Measurements from ENCODE around the gene SPTLC3.

SPTLC3 gene

DNA sequence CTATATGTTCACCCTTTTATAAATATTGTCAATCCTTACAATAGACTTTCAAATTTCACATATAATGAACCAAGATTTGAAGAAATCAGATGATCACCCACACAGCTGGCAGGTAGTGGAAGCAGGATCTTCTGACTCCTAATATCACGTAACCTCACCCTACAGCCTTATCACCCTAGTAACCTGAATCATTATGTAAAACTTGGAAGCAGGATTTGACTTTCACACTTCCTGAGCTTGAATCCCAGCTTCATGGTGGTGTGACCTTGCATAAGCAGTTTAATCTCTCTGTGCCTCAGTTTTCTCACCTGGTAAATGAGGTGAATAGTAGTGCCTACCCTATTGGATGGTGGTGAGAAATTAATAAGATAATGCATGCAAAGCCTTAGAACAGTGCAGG, 16.4 kb downstream of the SPTLC3 start:
- no peaks in the 10 kb centered on the region for H3K9me3 ChIP-seq
- H3K4me1 ChIP-seq (ENCODE audit: control insufficient read depth in 1 of 2, insufficient read depth in 1 of 2, low read depth in 1 of 2, low read length in 1 of 2) = no peaks in the 10 kb centered on the region
- TF ChIP-seq CTCF (IDR thresholded peaks at IDR 0.05) = no peak

DNA sequence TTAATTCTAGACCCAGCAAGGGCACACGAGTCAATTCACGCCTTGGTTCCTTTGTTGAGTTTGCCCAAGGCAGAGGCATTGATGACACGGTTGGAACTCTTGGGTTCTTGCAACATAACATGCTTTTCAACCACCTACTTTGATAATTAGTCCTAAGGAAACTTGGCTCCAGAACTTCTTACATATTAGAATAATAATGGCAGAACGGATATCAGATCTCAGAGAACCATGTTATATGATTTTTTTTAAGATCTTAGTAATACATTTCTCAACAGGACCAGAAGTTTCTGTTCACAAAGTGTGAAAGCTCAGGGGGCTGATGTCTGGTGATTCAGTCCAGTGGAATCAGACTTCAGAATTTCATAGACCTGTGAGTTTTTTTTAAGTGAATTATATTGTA, 19.2 kb downstream of the SPTLC3 start:
- H3K9me3 ChIP-seq = no peaks in the 10 kb centered on the region
- no peak for TF ChIP-seq CTCF (IDR thresholded peaks at IDR 0.05)
- H3K4me1 ChIP-seq (ENCODE audit: control insufficient read depth in 1 of 2, insufficient read depth in 1 of 2, low read depth in 1 of 2, low read length in 1 of 2) = no peaks in the 10 kb centered on the region
- no peak overlapping the region for H3K4me3 ChIP-seq (ENCODE audit: low read depth in 1 of 2, low read length in 1 of 2)
- no peak overlapping the region for H3K27ac ChIP-seq
- no peaks in the 10 kb centered on the region for H3K27me3 ChIP-seq
- H3K36me3 ChIP-seq = no peaks in the 10 kb centered on the region

More for the DNA sequence above, 16.4 kb downstream of the SPTLC3 start:
- H3K36me3 ChIP-seq = no peaks in the 10 kb centered on the region
- H3K27ac ChIP-seq = no peak overlapping the region
- H3K27me3 ChIP-seq = no peaks in the 10 kb centered on the region
- H3K4me3 ChIP-seq (ENCODE audit: low read depth in 1 of 2, low read length in 1 of 2) = no peak overlapping the region

GRCh38 chr20:13028673-13029072, 19.9 kb downstream of the SPTLC3 start:
- H3K4me1 ChIP-seq (ENCODE audit: control insufficient read depth in 1 of 2, insufficient read depth in 1 of 2, low read depth in 1 of 2, low read length in 1 of 2) = no peaks in the 10 kb centered on the region

DNA sequence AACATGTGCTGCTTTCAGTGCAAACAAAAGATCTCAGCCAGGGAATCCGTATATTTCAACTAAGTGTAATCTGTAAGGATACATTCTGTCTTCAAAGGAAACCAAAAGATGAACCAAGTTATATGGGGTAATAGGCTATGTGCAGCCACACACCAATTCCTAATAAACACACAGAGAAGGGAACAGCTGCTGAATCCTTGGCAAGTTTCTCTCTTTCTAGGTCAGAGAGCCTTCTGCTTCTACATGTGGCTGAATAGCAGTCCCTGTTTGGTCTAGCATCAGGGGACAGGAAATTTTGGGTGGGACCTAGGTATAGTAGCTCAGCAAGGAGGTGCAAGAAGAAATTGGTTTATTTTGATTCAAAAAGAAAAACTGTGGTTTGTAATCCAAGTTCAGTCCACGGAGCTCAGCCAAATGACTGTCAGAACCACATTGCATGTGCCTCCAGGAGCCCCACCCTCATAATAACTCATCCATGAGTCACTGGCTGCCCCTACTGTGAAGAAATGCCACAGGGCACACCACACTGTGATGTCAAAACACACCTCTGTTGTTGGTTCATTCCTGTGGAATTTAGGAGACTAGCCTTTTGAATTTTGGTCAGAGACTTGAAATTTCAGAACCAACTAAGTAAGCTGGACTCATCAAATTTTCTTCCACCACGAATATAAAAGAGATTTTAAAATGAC, 21.1 kb downstream of the SPTLC3 start:
- H3K27ac ChIP-seq = no peak overlapping the region
- H3K9me3 ChIP-seq = no peaks in the 10 kb centered on the region
- no peak for TF ChIP-seq CTCF (IDR thresholded peaks at IDR 0.05)
- no peak overlapping the region for H3K4me3 ChIP-seq (ENCODE audit: low read depth in 1 of 2, low read length in 1 of 2)
- no peaks in the 10 kb centered on the region for H3K36me3 ChIP-seq
- no peaks in the 10 kb centered on the region for H3K4me1 ChIP-seq (ENCODE audit: control insufficient read depth in 1 of 2, insufficient read depth in 1 of 2, low read depth in 1 of 2, low read length in 1 of 2)
- H3K27me3 ChIP-seq = no peaks in the 10 kb centered on the region

More at GRCh38 chr20:13028673-13029072, 19.9 kb downstream of the SPTLC3 start:
- Histone ChIP-seq H3K9me3 (no peaks in the 10 kb centered on the region), H3K27me3 (no peaks in the 10 kb centered on the region), H3K4me3 (ENCODE audit: low read depth in 1 of 2, low read length in 1 of 2) (no peak overlapping the region), H3K36me3 (no peaks in the 10 kb centered on the region), H3K27ac (no peak overlapping the region)
- TF ChIP-seq CTCF (IDR thresholded peaks at IDR 0.05) = no peak

GRCh38 chr20:13031751-13032150, 23.0 kb downstream of the SPTLC3 start:
- H3K4me1 ChIP-seq (ENCODE audit: control insufficient read depth in 1 of 2, insufficient read depth in 1 of 2, low read depth in 1 of 2, low read length in 1 of 2) = no peaks in the 10 kb centered on the region
- no peak overlapping the region for H3K27ac ChIP-seq
- H3K9me3 ChIP-seq = no peaks in the 10 kb centered on the region
- no peaks in the 10 kb centered on the region for H3K27me3 ChIP-seq
- H3K4me3 ChIP-seq (ENCODE audit: low read depth in 1 of 2, low read length in 1 of 2) = no peak overlapping the region
- TF ChIP-seq CTCF (IDR thresholded peaks at IDR 0.05) = no peak
- H3K36me3 ChIP-seq = no peaks in the 10 kb centered on the region

All from neutrophil (primary cell).